Testis (tissue), 3 donors: Measurements from ENCODE around the gene ABHD17B. TPM values are rescaled to one million over a fixed set of nuclear protein-coding genes. Genes with fewer than 3 reads are reported as not detected.

ENCODE experiments used
- DNase-seq: peaks from one replicate; pipeline ENCODE4 v3.0.0-alpha.2; 2019
- H3K27ac ChIP-seq, 2 donors: fragments of 200-600 bp; sonication (generic); one replicate each; pipeline ENCODE4 v1.5.1; 2019
- H3K27me3 ChIP-seq: fragments of 200-600 bp; sonication (generic); one replicate; pipeline ENCODE4 v1.5.1; 2019
- H3K36me3 ChIP-seq: fragments of 200-600 bp; sonication (generic); one replicate; pipeline ENCODE4 v1.5.1; 2017; ENCODE audit warnings: low read depth; ENCODE audit errors: missing control alignments
- H3K4me1 ChIP-seq: fragments of 200-600 bp; sonication (generic); one replicate; pipeline ENCODE4 v1.5.1; 2019
- H3K4me3 ChIP-seq, 2 donors: fragments of 200-600 bp; sonication (generic); one replicate each; pipeline ENCODE4 v1.5.1; 2017 to 2019
- H3K9me3 ChIP-seq: fragments of 200-600 bp; sonication (generic); one replicate; pipeline ENCODE4 v1.5.1; 2017
- CTCF ChIP-seq, 3 experiments: fragments of 450-650 bp in 2 of 3; fragments of 200-600 bp in 1 of 3; sonication (generic) in 1 of 3; IDR thresholded peaks; one replicate each; pipeline ENCODE4 v1.5.1; 2016 to 2019; ENCODE audit warnings: antibody characterized with exemption in 3 of 3, mild to moderate bottlenecking in 2 of 3, moderate library complexity in 1 of 3
- POLR2A ChIP-seq: fragments of 450-650 bp; IDR thresholded peaks from one replicate; pipeline ENCODE4 v1.6.1; 2017; ENCODE audit warnings: antibody characterized with exemption, mild to moderate bottlenecking, moderate library complexity
- WGBS, 2 donors: methylation state at CpG; one replicate each; pipeline ENCODE4 v1.1.5; 2018; 5-methylcytosine and 5-hydroxymethylcytosine counted together
- intact Hi-C: fragments of 100-400 bp; cut with DNase I; formaldehyde crosslinking; loops from one replicate; pipeline ENCODE4 v1.15.1; 2023; ENCODE audit warnings: low total_unique reads
- polyA plus RNA-seq: library from polyadenylated mRNA; stranded (reverse); fragments of 350-450 nt; fragmentation: Illumina TruSeq; extraction: RNeasy Lipid Tissue Mini Kit (QIAGEN cat#74804); gene quantifications from one replicate; pipeline ENCODE4 v1.2.3, GENCODE V29; 2014; ENCODE audit warnings: low read depth, low replicate concordance; ENCODE audit not compliant: insufficient read depth
- total RNA-seq, 2 donors: library from RNA; depleted of rRNA; stranded (reverse); fragments of >200 nt; gene quantifications; one replicate each; pipeline ENCODE4 v1.2.3, GENCODE V29; 2016

Gene ABHD17B
- total and polyA plus RNA-seq, 3 donors from 2014 or later, result 31.3 to 42.2 (median 41.3) TPM

- TF ChIP-seq CTCF (IDR thresholded peaks at IDR 0.05), result no peak
- intact Hi-C loops, result no loop called here
- Histone ChIP-seq H3K27me3 (no peaks in the 10 kb centered on the region), H3K9me3 (no peaks in the 10 kb centered on the region), H3K4me1 (no peaks in the 10 kb centered on the region), H3K27ac (no peak overlapping the region), H3K4me3 (no peak overlapping the region), H3K36me3 (no peaks in the 10 kb centered on the region)
- no peak for DNase-seq
- 91 to 92% methylated on average over 2 of the region's 2 CpGs for WGBS, 2 donors
These were observed 31.1 kb upstream of the ABHD17B start for GRCh38 chr9:71941998-71942567.

- TF ChIP-seq POLR2A (no peak), CTCF (IDR thresholded peaks at IDR 0.05) (no peak)
- Histone ChIP-seq H3K9me3 (no peaks in the 10 kb centered on the region), H3K27ac (no peak overlapping the region), H3K36me3 (no peaks in the 10 kb centered on the region), H3K4me3 (no peak overlapping the region), H3K27me3 (no peaks in the 10 kb centered on the region), H3K4me1 (no peaks in the 10 kb centered on the region)
- DNase-seq, result no peak
- intact Hi-C loops, result no loop called here
- 73 to 80% methylated on average over 2 of the region's 2 CpGs for WGBS, 2 donors
These were observed 30.1 kb upstream of the ABHD17B start for GRCh38 chr9:71941060-71941568.

- no peak overlapping the region for H3K27ac ChIP-seq
- H3K9me3 ChIP-seq, result no peaks in the 10 kb centered on the region
- no peaks in the 10 kb centered on the region for H3K27me3 ChIP-seq
- DNase-seq, result no peak
- H3K4me1 ChIP-seq, result no peaks in the 10 kb centered on the region
- no peaks in the 10 kb centered on the region for H3K36me3 ChIP-seq
- no peak for TF ChIP-seq POLR2A
- intact Hi-C loops, result no loop called here
- no peak overlapping the region for H3K4me3 ChIP-seq
- WGBS, 2 donors, result 65 to 71% methylated on average over 1 of the region's 1 CpG
These were observed 26.9 kb upstream of the ABHD17B start for GRCh38 chr9:71937898-71938297.

- WGBS, 2 donors, result 81 to 84% methylated on average over 4 of the region's 4 CpGs
- intact Hi-C loops, result no loop called here
- H3K36me3 ChIP-seq, result no peaks in the 10 kb centered on the region
- H3K4me3 ChIP-seq, result no peak overlapping the region
- no peak overlapping the region for H3K27ac ChIP-seq
- TF ChIP-seq POLR2A (no peak), CTCF (IDR thresholded peaks at IDR 0.05) (no peak)
- no peak for DNase-seq
- no peaks in the 10 kb centered on the region for H3K9me3 ChIP-seq
- H3K4me1 ChIP-seq, result no peaks in the 10 kb centered on the region
- H3K27me3 ChIP-seq, result no peaks in the 10 kb centered on the region
These were observed 26.2 kb upstream of the ABHD17B start for GRCh38 chr9:71937070-71937625.

GRCh38 chr9:71936066-71936465, 25.1 kb upstream of the ABHD17B start:
- no peaks in the 10 kb centered on the region for H3K36me3 ChIP-seq
- TF ChIP-seq CTCF (IDR thresholded peaks at IDR 0.05), result no peak
- TF ChIP-seq POLR2A, result no peak
- no peaks in the 10 kb centered on the region for H3K27me3 ChIP-seq
- intact Hi-C loops, result no loop called here
- no peak overlapping the region for H3K4me3 ChIP-seq
- WGBS, 2 donors, result 53 to 66% methylated on average over 1 of the region's 1 CpG
- DNase-seq, result no peak
- no peaks in the 10 kb centered on the region for H3K4me1 ChIP-seq
- no peaks in the 10 kb centered on the region for H3K9me3 ChIP-seq
- H3K27ac ChIP-seq, result no peak overlapping the region
